ENCODE results near the gene MACROD1.
A peak's percentile ranks its signal among the peaks of the same experiment; 100 is the strongest.
"Not testable (repeated sequence)": the region's sequence is repeated elsewhere in the genome, so short reads cannot be mapped to it uniquely, and the experiment has no call there.

Gene MACROD1

GRCh38 chr11:63985812-63986155, 180.1 kb downstream of the MACROD1 start:
- TF ChIP-seq CTCF (IDR thresholded peaks at IDR 0.05; ENCODE audit: low read depth, low read length) = no peak
- peak overlapping the region; percentile 92 for H3K4me3 ChIP-seq (ENCODE audit: low read depth, low read length)

GRCh38 chr11:63979426-63979825, 186.5 kb downstream of the MACROD1 start:
- no peak overlapping the region for H3K4me3 ChIP-seq (ENCODE audit: low read depth, low read length)
- TF ChIP-seq CTCF (IDR thresholded peaks at IDR 0.05; ENCODE audit: low read depth, low read length) = no peak

GRCh38 chr11:63978551-63979239, 187.2 kb downstream of the MACROD1 start:
- H3K4me3 ChIP-seq (ENCODE audit: low read depth, low read length) = no peak overlapping the region
- no peak for TF ChIP-seq CTCF (IDR thresholded peaks at IDR 0.05; ENCODE audit: low read depth, low read length)

GRCh38 chr11:63974259-63975143, 191.4 kb downstream of the MACROD1 start, which contains the start of gene COX8A:
Gene COX8A (plus strand): TSS chr11:63974620. CDS start chr11:63974681, 61 bp downstream.
- TF ChIP-seq CTCF (IDR thresholded peaks at IDR 0.05; ENCODE audit: low read depth, low read length) = no peak
- H3K4me3 ChIP-seq (ENCODE audit: low read depth, low read length) = peak within 1 kb of the TSS; percentile 89

- not testable (repeated sequence) for H3K4me3 ChIP-seq (ENCODE audit: low read depth, low read length)
Measured at GRCh38 chr11:63973912-63974258, 192.0 kb downstream of the MACROD1 start.

- H3K4me3 ChIP-seq (ENCODE audit: low read depth, low read length) = no peak overlapping the region
- TF ChIP-seq CTCF (IDR thresholded peaks at IDR 0.05; ENCODE audit: low read depth, low read length) = no peak
Measured at GRCh38 chr11:63970902-63971301, 195.0 kb downstream of the MACROD1 start.

- no peak for TF ChIP-seq CTCF (IDR thresholded peaks at IDR 0.05; ENCODE audit: low read depth, low read length)
- no peak overlapping the region for H3K4me3 ChIP-seq (ENCODE audit: low read depth, low read length)
Measured at GRCh38 chr11:63969461-63969860, 196.5 kb downstream of the MACROD1 start.
